SU-DHL-6 (cell line): Measurements from ENCODE around the gene DENND1C.

ENCODE experiments used
- H2AFZ ChIP-seq: fragments of 200-600 bp; sonication (generic); 2 replicates; pipeline ENCODE4 v1.6.1; 2014; ENCODE audit warnings: low read depth, mild to moderate bottlenecking, moderate library complexity, mixed read lengths, antibody characterized with exemption, low read length; ENCODE audit not compliant: severe bottlenecking
- H3F3A ChIP-seq: fragments of 200-600 bp; shearing (Covaris generic); 2 replicates; pipeline ENCODE4 v1.6.0; 2016; ENCODE audit warnings: antibody characterized with exemption, mild to moderate bottlenecking; ENCODE audit not compliant: insufficient read depth
- H3K27ac ChIP-seq: fragments of 200-600 bp; sonication (generic); 2 replicates; pipeline ENCODE4 v1.5.1; 2016; ENCODE audit warnings: low read depth, mild to moderate bottlenecking, low read length, moderate library complexity, mixed read lengths
- H3K27me3 ChIP-seq: fragments of 200-600 bp; sonication (generic), shearing (Covaris generic); 2 replicates; pipeline ENCODE4 v1.6.0; 2014; ENCODE audit warnings: mild to moderate bottlenecking, low read length
- H3K36me3 ChIP-seq: fragments of 200-600 bp; sonication (generic); 2 replicates; pipeline ENCODE4 v1.6.1; 2014; ENCODE audit warnings: mild to moderate bottlenecking, low read length, mixed read lengths
- H3K4me2 ChIP-seq: fragments of 300-600, 200-600 bp; shearing (Covaris generic), sonication (generic); 2 replicates; pipeline ENCODE4 v1.6.0; 2014; ENCODE audit warnings: low read length, low read depth, mild to moderate bottlenecking; ENCODE audit not compliant: poor library complexity, severe bottlenecking
- H3K4me3 ChIP-seq: fragments of 200-600 bp; sonication (generic); 2 replicates; pipeline ENCODE4 v1.5.1; 2014; ENCODE audit warnings: antibody characterized with exemption, low read length, mild to moderate bottlenecking, mixed read lengths; ENCODE audit not compliant: insufficient read depth, poor library complexity, severe bottlenecking
- H3K79me2 ChIP-seq: fragments of 200-600 bp; sonication (generic); 2 replicates; pipeline ENCODE4 v1.6.1; 2014; ENCODE audit warnings: mild to moderate bottlenecking, low read length, moderate library complexity; ENCODE audit not compliant: insufficient read depth
- H3K9ac ChIP-seq: fragments of 200-600 bp; sonication (generic); 2 replicates; pipeline ENCODE4 v1.7.0; 2014; ENCODE audit warnings: mild to moderate bottlenecking, low read length
- H3K9me2 ChIP-seq: fragments of 200-600 bp; sonication (generic); replicated peaks from 2 replicates; pipeline ENCODE4 v1.6.1; 2014; ENCODE audit warnings: low read length; ENCODE audit not compliant: insufficient read depth
- H3K9me3 ChIP-seq: fragments of 200-600 bp; sonication (generic); 2 replicates; pipeline ENCODE4 v1.6.1; 2014; ENCODE audit warnings: low read length, mixed read lengths; ENCODE audit not compliant: insufficient read depth
- H4K20me1 ChIP-seq: fragments of 200-600 bp; sonication (generic); 2 replicates; pipeline ENCODE4 v1.6.1; 2014; ENCODE audit warnings: low read depth, mild to moderate bottlenecking, antibody characterized with exemption, low read length, moderate library complexity, mixed read lengths
- EZH2phosphoT487 ChIP-seq: fragments of 200-600 bp; sonication (generic), shearing (Covaris generic); conservative IDR thresholded peaks from 2 replicates; pipeline ENCODE4 v1.6.1; 2018; ENCODE audit warnings: mild to moderate bottlenecking, antibody characterized with exemption, low read length, moderate library complexity, mixed read lengths
- TF ChIP-seq, protein P1 (sequence below): fragments of 200-600 bp; sonication (generic); IDR thresholded peaks from one replicate; pipeline ENCODE4 v1.5.1; 2017; ENCODE audit warnings: antibody characterized with exemption, mild to moderate bottlenecking, low read length, moderate library complexity; ENCODE audit not compliant: insufficient read depth, poor library complexity, severe bottlenecking

The DENND1C gene

DNA sequence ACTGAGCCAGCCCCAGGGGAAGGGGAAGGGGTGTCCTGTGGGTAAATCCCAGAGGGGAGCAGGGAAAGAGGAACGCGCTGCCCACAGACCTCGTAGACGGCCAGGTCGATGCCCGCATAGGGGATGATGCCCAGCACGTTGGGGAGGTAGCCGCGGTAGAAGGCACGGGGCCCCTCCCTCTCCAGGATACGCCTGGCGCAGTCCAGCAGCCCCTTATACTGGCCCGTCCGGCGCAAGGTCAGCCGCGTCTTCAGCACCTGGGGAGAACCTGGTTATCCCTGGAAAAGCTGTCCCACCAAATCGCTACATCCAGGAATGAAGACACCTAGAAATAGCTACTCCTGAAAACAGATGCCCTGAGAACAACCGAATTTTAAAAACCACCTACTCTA is 29.4 kb downstream of the DENND1C start:
- no peaks in the 10 kb centered on the region for H3K9me3 ChIP-seq
- TF ChIP-seq EZH2phosphoT487, result no peak
- TF ChIP-seq, protein P1, sequence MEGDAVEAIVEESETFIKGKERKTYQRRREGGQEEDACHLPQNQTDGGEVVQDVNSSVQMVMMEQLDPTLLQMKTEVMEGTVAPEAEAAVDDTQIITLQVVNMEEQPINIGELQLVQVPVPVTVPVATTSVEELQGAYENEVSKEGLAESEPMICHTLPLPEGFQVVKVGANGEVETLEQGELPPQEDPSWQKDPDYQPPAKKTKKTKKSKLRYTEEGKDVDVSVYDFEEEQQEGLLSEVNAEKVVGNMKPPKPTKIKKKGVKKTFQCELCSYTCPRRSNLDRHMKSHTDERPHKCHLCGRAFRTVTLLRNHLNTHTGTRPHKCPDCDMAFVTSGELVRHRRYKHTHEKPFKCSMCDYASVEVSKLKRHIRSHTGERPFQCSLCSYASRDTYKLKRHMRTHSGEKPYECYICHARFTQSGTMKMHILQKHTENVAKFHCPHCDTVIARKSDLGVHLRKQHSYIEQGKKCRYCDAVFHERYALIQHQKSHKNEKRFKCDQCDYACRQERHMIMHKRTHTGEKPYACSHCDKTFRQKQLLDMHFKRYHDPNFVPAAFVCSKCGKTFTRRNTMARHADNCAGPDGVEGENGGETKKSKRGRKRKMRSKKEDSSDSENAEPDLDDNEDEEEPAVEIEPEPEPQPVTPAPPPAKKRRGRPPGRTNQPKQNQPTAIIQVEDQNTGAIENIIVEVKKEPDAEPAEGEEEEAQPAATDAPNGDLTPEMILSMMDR, result no peak
- no peaks in the 10 kb centered on the region for H3F3A ChIP-seq
- no peak overlapping the region for H3K9ac ChIP-seq
- H3K4me2 ChIP-seq, result no peak overlapping the region
- no peaks in the 10 kb centered on the region for H3K79me2 ChIP-seq
- H3K27ac ChIP-seq, result no peak overlapping the region
- no peak overlapping the region for H2AFZ ChIP-seq
- H3K9me2 ChIP-seq, result no peaks in the 10 kb centered on the region
- H3K4me3 ChIP-seq, result no peak overlapping the region
- H3K27me3 ChIP-seq, result no peaks in the 10 kb centered on the region
- H3K36me3 ChIP-seq, result peaks cover 6% of the 10 kb centered on the region; the same call in 1 of the 2 replicates
- no peaks in the 10 kb centered on the region for H4K20me1 ChIP-seq

DNA sequence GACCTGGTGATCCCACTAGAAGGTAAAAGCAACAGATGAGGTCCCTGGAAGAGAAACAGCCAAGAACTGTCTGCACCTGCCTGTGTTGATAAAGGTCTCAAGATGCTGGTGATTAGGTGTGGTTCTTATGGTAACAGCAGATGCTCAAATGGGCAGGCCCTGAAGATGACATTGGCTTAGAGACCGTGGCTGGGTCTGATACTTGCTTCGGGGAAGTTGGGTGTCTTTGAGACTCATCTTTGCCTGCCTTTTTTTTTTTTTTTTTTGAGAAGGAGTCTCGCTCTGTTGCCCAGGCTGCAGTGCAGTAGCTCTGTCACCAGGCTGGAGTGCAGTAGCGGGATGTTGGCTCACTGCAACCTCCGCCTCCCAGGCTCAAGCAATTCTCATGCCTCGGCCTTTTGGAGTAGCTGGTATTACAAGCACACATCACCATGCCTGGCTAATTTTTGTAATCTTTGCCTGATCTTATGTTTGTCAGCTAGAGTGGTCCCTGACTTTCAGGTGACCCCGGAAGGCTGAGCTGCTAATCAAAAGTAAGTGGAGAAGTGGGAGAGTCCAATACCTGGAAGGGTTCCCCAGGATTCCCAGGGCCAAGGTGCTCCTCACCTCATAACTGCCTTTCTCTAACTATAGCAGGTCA is 29.9 kb downstream of the DENND1C start:
- no peaks in the 10 kb centered on the region for H4K20me1 ChIP-seq
- H3K27ac ChIP-seq, result no peak overlapping the region
- TF ChIP-seq, protein P1, result no peak
- TF ChIP-seq EZH2phosphoT487, result no peak
- no peak overlapping the region for H3K9ac ChIP-seq
- H3K9me3 ChIP-seq, result no peaks in the 10 kb centered on the region
- H3F3A ChIP-seq, result no peaks in the 10 kb centered on the region
- H3K9me2 ChIP-seq, result no peaks in the 10 kb centered on the region
- peaks cover 6% of the 10 kb centered on the region; the same call in 1 of the 2 replicates for H3K36me3 ChIP-seq
- H3K4me2 ChIP-seq, result no peak overlapping the region
- no peak overlapping the region for H2AFZ ChIP-seq
- H3K4me3 ChIP-seq, result no peak overlapping the region
- H3K27me3 ChIP-seq, result no peaks in the 10 kb centered on the region
- no peaks in the 10 kb centered on the region for H3K79me2 ChIP-seq

DNA sequence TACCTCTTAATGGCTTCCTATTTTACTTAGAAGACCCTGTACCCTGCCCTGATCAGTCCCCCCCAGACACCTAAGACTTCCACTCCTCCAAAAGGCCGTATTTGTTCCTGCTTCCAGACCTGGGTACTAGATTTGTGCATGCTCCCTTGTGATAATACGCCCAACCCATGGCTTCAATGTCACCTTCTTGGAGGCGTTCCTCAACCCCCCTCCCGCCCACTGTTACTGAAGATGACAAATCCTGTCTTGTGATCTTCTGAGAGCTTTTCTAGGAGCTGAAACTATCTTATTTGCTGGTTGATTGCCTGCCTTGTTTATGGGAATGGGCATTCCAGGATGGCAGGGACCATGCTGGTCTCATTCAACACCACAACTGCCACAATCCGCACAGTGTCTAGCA is 31.4 kb downstream of the DENND1C start:
- Histone ChIP-seq H2AFZ (no peak overlapping the region), H3K79me2 (no peaks in the 10 kb centered on the region), H3K9me2 (no peaks in the 10 kb centered on the region), H3K9me3 (no peaks in the 10 kb centered on the region), H3K27me3 (no peaks in the 10 kb centered on the region), H3K36me3 (peaks cover 6% of the 10 kb centered on the region; the same call in 1 of the 2 replicates), H3K9ac (no peak overlapping the region), H3K4me2 (no peak overlapping the region), H3F3A (no peaks in the 10 kb centered on the region), H3K4me3 (no peak overlapping the region), H3K27ac (no peak overlapping the region), H4K20me1 (no peaks in the 10 kb centered on the region)
- TF ChIP-seq, protein P1, result no peak
- TF ChIP-seq EZH2phosphoT487, result no peak
